Measurements from ENCODE around the gene MAP2K1. TPM values are rescaled to one million over a fixed set of nuclear protein-coding genes. Genes with fewer than 3 reads are reported as not detected.

MAP2K1 gene
- total RNA-seq, 3 donors from 2014 or later = 29.2 to 59.7 (median 38.5) TPM

- H3K4me3 ChIP-seq = no peak overlapping the region
- intact Hi-C loops (cut with DNase I; ENCODE audit: low total_unique reads) = no loop called here
- H3K27ac ChIP-seq = no peak overlapping the region
- H3K27me3 ChIP-seq = no peaks in the 10 kb centered on the region
- DNase-seq (ENCODE audit: low spot score in 2 of 2) = no peak
- TF ChIP-seq CTCF (IDR thresholded peaks at IDR 0.05) (no peak), POLR2A (IDR thresholded peaks at IDR 0.05) (no peak)
- H3K36me3 ChIP-seq = no peaks in the 10 kb centered on the region
- H3K9me3 ChIP-seq = no peaks in the 10 kb centered on the region
- H3K4me1 ChIP-seq = no peaks in the 10 kb centered on the region
Measured at GRCh38 chr15:66409565-66410108, 22.9 kb downstream of the MAP2K1 start.

- intact Hi-C loops (cut with DNase I; ENCODE audit: low total_unique reads) = no loop called here
- TF ChIP-seq POLR2A (IDR thresholded peaks at IDR 0.05) = no peak
- TF ChIP-seq CTCF (IDR thresholded peaks at IDR 0.05) = no peak
- TF ChIP-seq POLR2AphosphoS5 (IDR thresholded peaks at IDR 0.05) = no peak
- no peaks in the 10 kb centered on the region for H3K27me3 ChIP-seq
- no peaks in the 10 kb centered on the region for H3K4me1 ChIP-seq
- H3K4me3 ChIP-seq = no peak overlapping the region
- H3K36me3 ChIP-seq = no peaks in the 10 kb centered on the region
- no peak overlapping the region for H3K27ac ChIP-seq
- DNase-seq (ENCODE audit: low spot score in 2 of 2) = no peak
- H3K9me3 ChIP-seq = no peaks in the 10 kb centered on the region
Measured at GRCh38 chr15:66411190-66411589, 24.5 kb downstream of the MAP2K1 start.

GRCh38 chr15:66412220-66412619 lies 25.5 kb downstream of the MAP2K1 start:
- Histone ChIP-seq H3K27ac (no peak overlapping the region), H3K36me3 (no peaks in the 10 kb centered on the region), H3K27me3 (no peaks in the 10 kb centered on the region), H3K9me3 (no peaks in the 10 kb centered on the region), H3K4me1 (no peaks in the 10 kb centered on the region), H3K4me3 (no peak overlapping the region)
- TF ChIP-seq POLR2A (IDR thresholded peaks at IDR 0.05) (no peak), POLR2AphosphoS5 (IDR thresholded peaks at IDR 0.05) (no peak), CTCF (IDR thresholded peaks at IDR 0.05) (no peak)
- no peak for DNase-seq (ENCODE audit: low spot score in 2 of 2)
- intact Hi-C loops (cut with DNase I; ENCODE audit: low total_unique reads) = loop anchor here (2.0 kb wide), 1 partner anchor 47 kb away; no protein-coding TSS in a partner anchor

- intact Hi-C loops (cut with DNase I; ENCODE audit: low total_unique reads) = loop anchor here (2.0 kb wide), 1 partner anchor 45 kb away; no protein-coding TSS in a partner anchor
- no peak overlapping the region for H3K4me3 ChIP-seq
Measured at GRCh38 chr15:66413579-66413978, 26.9 kb downstream of the MAP2K1 start.

GRCh38 chr15:66415360-66415759 lies 28.6 kb downstream of the MAP2K1 start:
- H3K27me3 ChIP-seq = no peaks in the 10 kb centered on the region
- TF ChIP-seq POLR2A (IDR thresholded peaks at IDR 0.05) = no peak
- no peak for DNase-seq (ENCODE audit: low spot score in 2 of 2)

More at GRCh38 chr15:66413579-66413978, 26.9 kb downstream of the MAP2K1 start:
- TF ChIP-seq POLR2AphosphoS5 (IDR thresholded peaks at IDR 0.05) (no peak), POLR2A (IDR thresholded peaks at IDR 0.05) (no peak), CTCF (IDR thresholded peaks at IDR 0.05) (no peak)
- no peaks in the 10 kb centered on the region for H3K4me1 ChIP-seq
- no peaks in the 10 kb centered on the region for H3K9me3 ChIP-seq
- no peak for DNase-seq (ENCODE audit: low spot score in 2 of 2)
- no peaks in the 10 kb centered on the region for H3K36me3 ChIP-seq
- H3K27ac ChIP-seq = no peak overlapping the region
- H3K27me3 ChIP-seq = no peaks in the 10 kb centered on the region

More at GRCh38 chr15:66415360-66415759, 28.6 kb downstream of the MAP2K1 start:
- Histone ChIP-seq H3K4me1 (no peaks in the 10 kb centered on the region), H3K4me3 (no peak overlapping the region), H3K27ac (no peak overlapping the region), H3K36me3 (no peaks in the 10 kb centered on the region), H3K9me3 (no peaks in the 10 kb centered on the region)
- intact Hi-C loops (cut with DNase I; ENCODE audit: low total_unique reads) = no loop called here

Measured in breast epithelium (tissue), 4 donors.